Gastroesophageal sphincter (tissue), 3 donors: ENCODE data around the gene CPOX.

ENCODE experiments used
- EP300 ChIP-seq: sonication (generic); formaldehyde crosslinking; IDR thresholded peaks from one replicate; pipeline ENCODE4 v1.6.1; 2017; ENCODE audit warnings: antibody characterized with exemption, mild to moderate bottlenecking
- POLR2A ChIP-seq, 2 donors: fragments of 450-650 bp; IDR thresholded peaks; one replicate each; pipeline ENCODE4 v1.6.1; 2017; ENCODE audit warnings: antibody characterized with exemption in 2 of 2, mild to moderate bottlenecking in 2 of 2, moderate library complexity in 1 of 2
- TF ChIP-seq, protein P1 (sequence below), 4 experiments: fragments of 200-600 bp in 2 of 4; fragments of 450-650 bp in 2 of 4; sonication (generic) in 1 of 4; IDR thresholded peaks; one replicate each; pipeline ENCODE4 v1.5.1; 2017 to 2019; ENCODE audit warnings: antibody characterized with exemption in 4 of 4, mild to moderate bottlenecking in 2 of 4, moderate library complexity in 2 of 4

DNA sequence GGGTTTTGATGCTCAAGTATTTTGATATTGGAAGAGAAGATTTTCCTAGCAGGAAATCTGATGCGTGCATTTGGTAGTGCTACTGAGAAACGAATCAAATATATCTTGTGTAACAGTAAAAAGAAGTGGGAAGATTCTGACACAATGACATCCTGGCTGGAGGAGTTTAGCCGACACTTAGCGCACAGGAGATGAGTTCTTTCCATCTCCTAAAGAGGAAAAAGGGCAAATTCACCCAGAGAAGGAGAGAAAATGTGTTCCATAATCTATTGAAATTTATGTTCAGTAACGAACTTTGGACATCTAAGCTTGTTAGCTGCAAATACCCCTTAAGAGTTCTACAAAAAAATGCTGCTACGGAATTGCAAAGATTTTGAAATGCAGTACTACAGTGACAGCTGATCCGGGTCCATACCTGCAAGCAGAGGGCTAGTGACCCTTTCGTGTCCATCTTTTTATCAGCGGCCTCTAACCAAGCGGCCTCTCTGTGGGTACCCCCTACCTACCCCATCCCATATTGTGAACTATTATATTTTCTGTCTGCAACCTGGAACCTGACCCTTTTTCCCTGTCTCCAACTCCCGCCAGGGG lies 971 bp downstream of the CPOX start:
- TF ChIP-seq, protein P1, sequence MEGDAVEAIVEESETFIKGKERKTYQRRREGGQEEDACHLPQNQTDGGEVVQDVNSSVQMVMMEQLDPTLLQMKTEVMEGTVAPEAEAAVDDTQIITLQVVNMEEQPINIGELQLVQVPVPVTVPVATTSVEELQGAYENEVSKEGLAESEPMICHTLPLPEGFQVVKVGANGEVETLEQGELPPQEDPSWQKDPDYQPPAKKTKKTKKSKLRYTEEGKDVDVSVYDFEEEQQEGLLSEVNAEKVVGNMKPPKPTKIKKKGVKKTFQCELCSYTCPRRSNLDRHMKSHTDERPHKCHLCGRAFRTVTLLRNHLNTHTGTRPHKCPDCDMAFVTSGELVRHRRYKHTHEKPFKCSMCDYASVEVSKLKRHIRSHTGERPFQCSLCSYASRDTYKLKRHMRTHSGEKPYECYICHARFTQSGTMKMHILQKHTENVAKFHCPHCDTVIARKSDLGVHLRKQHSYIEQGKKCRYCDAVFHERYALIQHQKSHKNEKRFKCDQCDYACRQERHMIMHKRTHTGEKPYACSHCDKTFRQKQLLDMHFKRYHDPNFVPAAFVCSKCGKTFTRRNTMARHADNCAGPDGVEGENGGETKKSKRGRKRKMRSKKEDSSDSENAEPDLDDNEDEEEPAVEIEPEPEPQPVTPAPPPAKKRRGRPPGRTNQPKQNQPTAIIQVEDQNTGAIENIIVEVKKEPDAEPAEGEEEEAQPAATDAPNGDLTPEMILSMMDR (IDR thresholded peaks at IDR 0.05), result no peak
- no peak for TF ChIP-seq POLR2A (IDR thresholded peaks at IDR 0.05)
- TF ChIP-seq EP300, result no peak
